Mesendoderm (in vitro differentiated cells): ENCODE data around the gene PLXND1. TPM values are rescaled to one million over a fixed set of nuclear protein-coding genes. Genes with fewer than 3 reads are reported as not detected.

Source experiments
- DNase-seq: peaks from one replicate; pipeline ENCODE4 v3.0.0; 2013
- H2AK5ac ChIP-seq: 2 replicates; pipeline ENCODE4 v1.6.1; 2013; ENCODE audit warnings: low read length, inconsistent platforms
- H2BK120ac ChIP-seq: 2 replicates; pipeline ENCODE4 v1.6.1; 2013; ENCODE audit warnings: low read depth, mild to moderate bottlenecking, low read length, moderate library complexity, mixed read lengths
- H2BK15ac ChIP-seq: replicated peaks from 2 replicates; pipeline ENCODE4 v1.6.1; 2013; ENCODE audit warnings: low read depth, mild to moderate bottlenecking, moderate library complexity
- H2BK5ac ChIP-seq: 2 replicates; pipeline ENCODE4 v1.6.1; 2013; ENCODE audit warnings: low read length, inconsistent platforms
- H3K18ac ChIP-seq: 2 replicates; pipeline ENCODE4 v1.6.1; 2013; ENCODE audit warnings: mild to moderate bottlenecking, low read length, mixed read lengths
- H3K23ac ChIP-seq: one replicate; pipeline ENCODE4 v1.6.1; 2013; ENCODE audit warnings: low read length
- H3K27ac ChIP-seq: 2 replicates; pipeline ENCODE4 v1.5.1; 2013; ENCODE audit warnings: low read depth, mild to moderate bottlenecking, inconsistent platforms, low read length, moderate library complexity
- H3K27me3 ChIP-seq: 2 replicates; pipeline ENCODE4 v1.6.1; 2013; ENCODE audit warnings: low read length, control low read depth, mild to moderate bottlenecking, inconsistent platforms; ENCODE audit not compliant: insufficient read depth, poor library complexity
- H3K36me3 ChIP-seq: 2 replicates; pipeline ENCODE4 v1.6.1; 2013; ENCODE audit warnings: low read length, inconsistent platforms; ENCODE audit not compliant: control insufficient read depth, insufficient read depth
- H3K4ac ChIP-seq: one replicate; pipeline ENCODE4 v1.6.1; 2013; ENCODE audit warnings: low read depth, mild to moderate bottlenecking, low read length, moderate library complexity
- H3K4me1 ChIP-seq: 2 replicates; pipeline ENCODE4 v1.6.1; 2013; ENCODE audit warnings: low read depth, low read length, inconsistent platforms; ENCODE audit not compliant: control insufficient read depth
- H3K4me2 ChIP-seq: 2 replicates; pipeline ENCODE4 v1.6.1; 2013; ENCODE audit warnings: low read length
- H3K4me3 ChIP-seq: 2 replicates; pipeline ENCODE4 v1.5.1; 2013; ENCODE audit warnings: mild to moderate bottlenecking, low read length
- H3K56ac ChIP-seq: one replicate; pipeline ENCODE4 v1.6.1; 2013; ENCODE audit warnings: low read length
- H3K79me1 ChIP-seq: 2 replicates; pipeline ENCODE4 v1.6.1; 2013; ENCODE audit warnings: low read length, inconsistent platforms
- H3K79me2 ChIP-seq: 2 replicates; pipeline ENCODE4 v1.6.1; 2013; ENCODE audit warnings: mild to moderate bottlenecking, low read length; ENCODE audit not compliant: control insufficient read depth, insufficient read depth
- H3K9ac ChIP-seq: 2 replicates; pipeline ENCODE4 v1.6.1; 2013; ENCODE audit warnings: low read length, inconsistent platforms
- H4K5ac ChIP-seq: one replicate; pipeline ENCODE4 v1.6.1; 2013; ENCODE audit warnings: low read length
- H4K8ac ChIP-seq: one replicate; pipeline ENCODE4 v1.6.1; 2013; ENCODE audit warnings: low read depth, mild to moderate bottlenecking, control low read depth, low read length, moderate library complexity
- WGBS: extraction: QIAGEN DNeasy Blood & Tissue Kit; methylation state at CpG from one replicate; pipeline ENCODE4 v1.1.7; 2013; ENCODE audit warnings: low lambda C conversion rate, missing lambda C conversion rate; ENCODE audit not compliant: insufficient coverage; ENCODE audit errors: extremely low coverage; 5-methylcytosine and 5-hydroxymethylcytosine counted together
- small RNA-seq: library from polyadenylated mRNA; stranded (forward); fragments of <200 nt; extraction: miRNeasy Mini kit (QIAGEN cat#:217004); gene quantifications from one replicate; pipeline ENCODE3, GENCODE V24; 2013; ENCODE audit not compliant: insufficient read depth

PLXND1 gene

GRCh38 chr3:129512595-129512994 is 93.9 kb downstream of the PLXND1 start:
- Histone ChIP-seq H3K4me2 (no peak overlapping the region), H3K18ac (no peak overlapping the region), H3K9ac (no peak overlapping the region), H3K4ac (no peak overlapping the region), H2BK5ac (no peak overlapping the region), H3K23ac (no peak overlapping the region), H3K79me2 (no peaks in the 10 kb centered on the region), H2BK15ac (no peak overlapping the region), H4K5ac (no peak overlapping the region), H2BK120ac (no peak overlapping the region), H3K4me3 (no peak overlapping the region), H3K27ac (no peak overlapping the region), H3K56ac (no peak overlapping the region), H3K79me1 (no peaks in the 10 kb centered on the region), H4K8ac (no peak overlapping the region), H3K27me3 (no peaks in the 10 kb centered on the region), H3K36me3 (no peaks in the 10 kb centered on the region), H2AK5ac (no peak overlapping the region), H3K4me1 (no peaks in the 10 kb centered on the region)
- no peak for DNase-seq

- no peak overlapping the region for H3K27ac ChIP-seq
- DNase-seq, result no peak
- no peak overlapping the region for H3K4me2 ChIP-seq
- no peaks in the 10 kb centered on the region for H3K79me2 ChIP-seq
- no peak overlapping the region for H3K4me3 ChIP-seq
- H3K56ac ChIP-seq, result no peak overlapping the region
- H3K4ac ChIP-seq, result no peak overlapping the region
- no peak overlapping the region for H3K23ac ChIP-seq
- H2AK5ac ChIP-seq, result no peak overlapping the region
- no peak overlapping the region for H3K18ac ChIP-seq
- H2BK5ac ChIP-seq, result no peak overlapping the region
- H3K27me3 ChIP-seq, result no peaks in the 10 kb centered on the region
- H3K36me3 ChIP-seq, result no peaks in the 10 kb centered on the region
- no CpG with 5 or more reads among the region's 9 CpGs for whole genome bisulfite sequencing
- no peaks in the 10 kb centered on the region for H3K79me1 ChIP-seq
- no peak overlapping the region for H4K5ac ChIP-seq
- H3K4me1 ChIP-seq, result no peaks in the 10 kb centered on the region
- H2BK120ac ChIP-seq, result no peak overlapping the region
- no peak overlapping the region for H3K9ac ChIP-seq
- H2BK15ac ChIP-seq, result no peak overlapping the region
- no peak overlapping the region for H4K8ac ChIP-seq
Measured at GRCh38 chr3:129507181-129507831, 99.2 kb downstream of the PLXND1 start.

GRCh38 chr3:129506231-129506742 is 100.2 kb downstream of the PLXND1 start:
- Histone ChIP-seq H3K4me2 (no peak overlapping the region), H4K5ac (no peak overlapping the region), H3K79me1 (no peaks in the 10 kb centered on the region), H3K4ac (no peak overlapping the region), H3K27me3 (no peaks in the 10 kb centered on the region), H4K8ac (no peak overlapping the region), H3K27ac (no peak overlapping the region), H3K23ac (no peak overlapping the region), H2BK15ac (no peak overlapping the region), H2BK5ac (no peak overlapping the region), H3K9ac (no peak overlapping the region), H3K4me3 (no peak overlapping the region), H3K36me3 (no peaks in the 10 kb centered on the region), H3K79me2 (no peaks in the 10 kb centered on the region), H2AK5ac (no peak overlapping the region), H3K4me1 (no peaks in the 10 kb centered on the region), H2BK120ac (no peak overlapping the region), H3K18ac (no peak overlapping the region), H3K56ac (no peak overlapping the region)
- no peak for DNase-seq
- no CpG with 5 or more reads among the region's 9 CpGs for WGBS

GRCh38 chr3:129505341-129505740 is 101.1 kb downstream of the PLXND1 start:
- no peak overlapping the region for H3K4me2 ChIP-seq
- no CpG with 5 or more reads among the region's 6 CpGs for WGBS
- no peak overlapping the region for H2AK5ac ChIP-seq
- no peak for DNase-seq
- no peaks in the 10 kb centered on the region for H3K4me1 ChIP-seq
- no peak overlapping the region for H3K27ac ChIP-seq
- H2BK120ac ChIP-seq, result no peak overlapping the region
- no peak overlapping the region for H3K4ac ChIP-seq
- H3K27me3 ChIP-seq, result no peaks in the 10 kb centered on the region
- H3K36me3 ChIP-seq, result no peaks in the 10 kb centered on the region
- no peak overlapping the region for H3K4me3 ChIP-seq
- no peak overlapping the region for H4K8ac ChIP-seq
- no peak overlapping the region for H3K18ac ChIP-seq
- H3K23ac ChIP-seq, result no peak overlapping the region
- H4K5ac ChIP-seq, result no peak overlapping the region
- no peak overlapping the region for H3K56ac ChIP-seq
- no peak overlapping the region for H3K9ac ChIP-seq
- no peaks in the 10 kb centered on the region for H3K79me2 ChIP-seq
- H2BK15ac ChIP-seq, result no peak overlapping the region
- H2BK5ac ChIP-seq, result no peak overlapping the region
- H3K79me1 ChIP-seq, result no peaks in the 10 kb centered on the region

Small RNA genes lying within 50 kb of the gene (small RNA-seq; reads per million reads assigned to genes)
- not detected for gene RN7SL752P
